A673 (cell line): ENCODE results near the gene JMJD7. TPM values are rescaled to one million over a fixed set of nuclear protein-coding genes. Genes with fewer than 3 reads are reported as not detected.

Experiments
- BruUV-seq: library from RNA; stranded (reverse); fragments of 400-500 nt; replicated peaks from 2 replicates; lab custom pipeline; 2021; lab: Mats Ljungman, UMichigan
- CTCF ChIA-PET: fragments of 300-600 bp; sonication (Branson Sonifier 250); formaldehyde crosslinking; loops from one replicate; lab custom pipeline; 2022; ENCODE audit warnings: antibody characterized with exemption; lab: Charles Lee
- POLR2A ChIA-PET: fragments of 300-600 bp; sonication (Branson Sonifier 250); formaldehyde crosslinking; loops from one replicate; lab custom pipeline; 2022; ENCODE audit warnings: antibody characterized with exemption; ENCODE audit not compliant: low non-redundant PET; lab: Charles Lee
- DNase-seq: peaks from one replicate; pipeline ENCODE4 v3.0.0-alpha.2; 2015; ENCODE audit warnings: low spot score
- H3K27ac ChIP-seq: fragments of 200-600 bp; sonication (generic); 2 replicates; pipeline ENCODE4 v1.5.1; 2016; ENCODE audit warnings: mixed run types, low read depth, mild to moderate bottlenecking, mixed read lengths, antibody characterized with exemption, low read length; ENCODE audit not compliant: poor library complexity, severe bottlenecking
- H3K27me3 ChIP-seq: fragments of 200-600 bp; sonication (generic); replicated peaks from 2 replicates; pipeline ENCODE4 v1.6.1; 2017; ENCODE audit warnings: mixed run types, low read depth, mild to moderate bottlenecking, mixed read lengths, antibody characterized with exemption, low read length; ENCODE audit not compliant: insufficient read depth, poor library complexity
- H3K36me3 ChIP-seq: fragments of 200-600 bp; sonication (generic); 2 replicates; pipeline ENCODE4 v1.6.1; 2016; ENCODE audit warnings: mixed run types, mild to moderate bottlenecking, mixed read lengths, antibody characterized with exemption, low read length; ENCODE audit not compliant: insufficient read depth, poor library complexity, severe bottlenecking
- H3K4me1 ChIP-seq: fragments of 200-600 bp; sonication (generic); 2 replicates; pipeline ENCODE4 v1.6.1; 2017; ENCODE audit warnings: mixed run types, mild to moderate bottlenecking, mixed read lengths, antibody characterized with exemption, low read length; ENCODE audit not compliant: insufficient read depth, poor library complexity, severe bottlenecking
- H3K4me3 ChIP-seq: fragments of 200-600 bp; sonication (generic); 2 replicates; pipeline ENCODE4 v1.5.1; 2016; ENCODE audit warnings: low read depth, mixed run types, mild to moderate bottlenecking, mixed read lengths, low read length; ENCODE audit not compliant: poor library complexity, severe bottlenecking
- H3K9me3 ChIP-seq: fragments of 200-600 bp; sonication (generic); 2 replicates; pipeline ENCODE4 v1.6.1; 2016; ENCODE audit warnings: mixed run types, low read depth, mild to moderate bottlenecking, mixed read lengths, antibody characterized with exemption, low read length; ENCODE audit not compliant: poor library complexity, severe bottlenecking
- EZH2 ChIP-seq: fragments of 200-600 bp; sonication (generic); IDR thresholded peaks from 2 replicates; pipeline ENCODE4 v1.6.1; 2017; ENCODE audit warnings: borderline replicate concordance, low read depth, mild to moderate bottlenecking, mixed read lengths, antibody characterized with exemption, low read length; ENCODE audit not compliant: poor library complexity, severe bottlenecking
- intact Hi-C: fragments of 100-400 bp; cut with micrococcal nuclease; formaldehyde crosslinking; loops from one replicate; pipeline ENCODE4 v1.10.0; 2022; ENCODE audit not compliant: unreplicated experiment
- total RNA-seq: library from RNA; stranded (reverse); gene quantifications from 2 replicates; pipeline ENCODE4 v1.2.3, GENCODE V29; 2021
- TF ChIP-seq, protein P1 (sequence below): fragments of 300-800, 200-600 bp; sonication (generic); conservative IDR thresholded peaks from 2 replicates; pipeline ENCODE4 v1.5.1; 2017; ENCODE audit warnings: low read depth, mild to moderate bottlenecking, antibody characterized with exemption, low read length, moderate library complexity, mixed read lengths

Gene JMJD7
- total RNA-seq, 1 experiment from 2014 or later = 18.8 TPM

DNA sequence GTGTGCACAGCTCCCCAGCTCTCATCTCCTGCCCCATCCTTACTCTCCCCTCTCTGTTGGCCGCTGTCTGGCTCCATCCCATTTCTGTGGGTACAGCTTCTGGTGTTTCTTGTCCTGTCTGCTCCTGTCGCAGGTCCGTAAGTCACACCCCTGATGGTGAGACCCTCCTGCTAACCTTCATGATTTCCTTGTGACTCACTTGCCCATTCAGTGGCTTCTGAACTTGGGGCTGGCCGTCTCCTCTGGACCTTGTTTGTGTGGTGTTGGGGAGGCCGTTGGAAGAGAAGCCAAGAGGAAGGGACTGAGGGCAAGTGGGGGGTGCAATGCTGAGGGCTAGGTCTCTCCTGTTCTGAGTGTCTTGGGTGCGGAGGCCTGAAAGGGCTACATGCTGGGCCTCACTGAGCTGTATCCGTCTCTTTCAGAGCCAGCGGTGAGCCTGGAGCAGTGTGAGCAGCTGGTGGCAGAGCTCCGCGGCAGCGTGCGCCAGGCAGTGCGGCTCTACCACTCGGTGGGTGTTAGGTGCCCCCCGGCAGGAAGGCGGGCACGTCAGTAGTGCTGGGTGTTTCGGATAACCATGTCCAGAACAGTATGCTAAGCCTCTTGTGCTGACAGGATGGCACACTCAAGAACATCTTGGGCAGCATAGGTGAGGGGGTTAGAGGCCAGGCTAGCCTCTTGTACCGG, 3.7 kb upstream of the JMJD7 start:
- H3K9me3 ChIP-seq = no peaks in the 10 kb centered on the region
- H3K4me1 ChIP-seq = peaks cover 5% of the 10 kb centered on the region
- intact Hi-C loops = no loop called here
- CTCF ChIA-PET = no interaction called here
- H3K27me3 ChIP-seq = no peaks in the 10 kb centered on the region
- no peak overlapping the region for H3K4me3 ChIP-seq
- no peak overlapping the region for H3K27ac ChIP-seq
- TF ChIP-seq, protein P1, sequence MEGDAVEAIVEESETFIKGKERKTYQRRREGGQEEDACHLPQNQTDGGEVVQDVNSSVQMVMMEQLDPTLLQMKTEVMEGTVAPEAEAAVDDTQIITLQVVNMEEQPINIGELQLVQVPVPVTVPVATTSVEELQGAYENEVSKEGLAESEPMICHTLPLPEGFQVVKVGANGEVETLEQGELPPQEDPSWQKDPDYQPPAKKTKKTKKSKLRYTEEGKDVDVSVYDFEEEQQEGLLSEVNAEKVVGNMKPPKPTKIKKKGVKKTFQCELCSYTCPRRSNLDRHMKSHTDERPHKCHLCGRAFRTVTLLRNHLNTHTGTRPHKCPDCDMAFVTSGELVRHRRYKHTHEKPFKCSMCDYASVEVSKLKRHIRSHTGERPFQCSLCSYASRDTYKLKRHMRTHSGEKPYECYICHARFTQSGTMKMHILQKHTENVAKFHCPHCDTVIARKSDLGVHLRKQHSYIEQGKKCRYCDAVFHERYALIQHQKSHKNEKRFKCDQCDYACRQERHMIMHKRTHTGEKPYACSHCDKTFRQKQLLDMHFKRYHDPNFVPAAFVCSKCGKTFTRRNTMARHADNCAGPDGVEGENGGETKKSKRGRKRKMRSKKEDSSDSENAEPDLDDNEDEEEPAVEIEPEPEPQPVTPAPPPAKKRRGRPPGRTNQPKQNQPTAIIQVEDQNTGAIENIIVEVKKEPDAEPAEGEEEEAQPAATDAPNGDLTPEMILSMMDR = no peak
- TF ChIP-seq EZH2 = no peak
- BruUV-seq = no TSS peak
- H3K36me3 ChIP-seq = peaks cover 11% of the 10 kb centered on the region
- POLR2A ChIA-PET = no interaction called here
- no peak for DNase-seq

- CTCF ChIA-PET = no interaction called here
- Histone ChIP-seq H3K36me3 (peaks cover 8% of the 10 kb centered on the region), H3K27me3 (no peaks in the 10 kb centered on the region), H3K4me1 (peaks cover 5% of the 10 kb centered on the region), H3K27ac (no peak overlapping the region), H3K9me3 (no peaks in the 10 kb centered on the region), H3K4me3 (no peak overlapping the region)
- no TSS peak for BruUV-seq
- intact Hi-C loops = no loop called here
- POLR2A ChIA-PET = no interaction called here
- DNase-seq = no peak
- no peak for TF ChIP-seq EZH2
- TF ChIP-seq, protein P1 = no peak
These were observed 2.7 kb upstream of the JMJD7 start for GRCh38 chr15:41825145-41825544.

DNA sequence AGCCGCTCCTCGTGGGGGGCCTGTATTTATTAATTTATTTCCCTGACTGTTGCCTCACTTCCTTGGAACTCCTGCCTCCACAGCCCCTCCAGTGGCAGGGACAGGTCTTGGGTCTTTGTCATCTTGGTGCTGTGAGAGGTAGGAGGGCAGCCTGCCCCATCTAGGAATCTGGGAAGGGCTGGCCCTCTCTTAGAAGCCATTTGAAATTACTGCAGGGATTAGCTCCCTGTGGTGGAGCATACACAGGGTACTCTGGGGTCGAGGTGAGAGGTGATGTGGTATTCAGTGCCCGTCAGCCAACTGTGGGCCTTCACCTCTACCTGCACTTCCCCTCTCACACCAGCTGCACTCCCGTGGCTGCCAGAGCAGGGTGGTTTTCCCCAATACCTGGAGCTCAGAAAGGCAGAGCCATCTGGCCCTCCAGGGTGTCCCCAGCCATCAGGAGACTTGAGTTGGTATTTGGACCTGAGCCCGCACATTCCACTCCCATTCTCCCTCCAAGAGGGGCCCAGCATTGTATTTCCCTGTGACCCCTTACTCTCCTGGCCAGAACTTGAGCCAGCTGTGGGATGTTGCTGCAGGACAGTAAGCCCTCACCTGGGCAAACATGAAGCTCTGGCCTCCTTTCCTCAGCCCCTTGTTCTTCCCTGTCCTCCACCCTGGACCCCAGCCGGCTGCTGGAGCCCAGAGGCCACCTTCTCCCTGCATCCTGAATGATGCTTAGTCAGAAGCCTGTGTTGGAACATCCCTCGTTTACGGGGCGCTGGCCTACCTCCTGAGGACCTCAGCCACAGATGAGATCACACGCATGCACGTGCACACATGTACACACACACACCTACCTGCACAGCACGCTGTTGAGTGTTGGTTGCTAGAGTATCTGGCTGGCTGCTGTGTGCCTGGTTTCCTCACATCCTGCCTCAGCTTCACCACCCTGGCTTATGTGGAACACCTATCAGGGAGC, 2.0 kb upstream of the JMJD7 start:
- Histone ChIP-seq H3K4me1 (peaks cover 5% of the 10 kb centered on the region), H3K27ac (no peak overlapping the region), H3K36me3 (peaks cover 12% of the 10 kb centered on the region), H3K27me3 (no peaks in the 10 kb centered on the region), H3K4me3 (no peak overlapping the region), H3K9me3 (no peaks in the 10 kb centered on the region)
- POLR2A ChIA-PET = no interaction called here
- TF ChIP-seq EZH2 = no peak
- TF ChIP-seq, protein P1 = no peak
- BruUV-seq = no TSS peak
- CTCF ChIA-PET = no interaction called here
- intact Hi-C loops = no loop called here
- DNase-seq = peak; percentile 26
